Loucy (cell line): ENCODE results near the gene PDE8A.

ENCODE experiments used
- H2AFZ ChIP-seq: fragments of 200-600 bp; sonication (generic); 2 replicates; pipeline ENCODE4 v1.6.0; 2016; ENCODE audit warnings: antibody characterized with exemption, mild to moderate bottlenecking, low read length, moderate library complexity
- H3F3A ChIP-seq: fragments of 200-600 bp; 2 replicates; pipeline ENCODE4 v1.6.0; 2016; ENCODE audit warnings: antibody characterized with exemption, low read depth, mild to moderate bottlenecking
- H3K27me3 ChIP-seq: fragments of 200-600 bp; sonication (generic); 2 replicates; pipeline ENCODE4 v1.6.1; 2014; ENCODE audit warnings: low read length, mild to moderate bottlenecking; ENCODE audit not compliant: insufficient read depth, poor library complexity, severe bottlenecking
- H3K36me3 ChIP-seq: fragments of 200-600 bp; sonication (generic); 2 replicates; pipeline ENCODE4 v1.6.1; 2016; ENCODE audit warnings: low read length; ENCODE audit not compliant: insufficient read depth
- H3K4me1 ChIP-seq: fragments of 200-600 bp; sonication (generic); 2 replicates; pipeline ENCODE4 v1.5.1; 2014; ENCODE audit warnings: low read length, mild to moderate bottlenecking; ENCODE audit not compliant: insufficient read depth, poor library complexity, severe bottlenecking
- H3K4me2 ChIP-seq: fragments of 200-600 bp; sonication (generic); 2 replicates; pipeline ENCODE4 v1.6.0; 2014; ENCODE audit warnings: antibody characterized with exemption, low read length, low read depth, mild to moderate bottlenecking; ENCODE audit not compliant: poor library complexity, severe bottlenecking
- H3K4me3 ChIP-seq: fragments of 200-600 bp; sonication (generic); 2 replicates; pipeline ENCODE4 v1.5.1; 2014; ENCODE audit warnings: low read length, mild to moderate bottlenecking, mixed read lengths; ENCODE audit not compliant: poor library complexity, severe bottlenecking
- H3K79me2 ChIP-seq: fragments of 200-600 bp; sonication (generic); 2 replicates; pipeline ENCODE4 v1.6.1; 2014; ENCODE audit warnings: low read length; ENCODE audit not compliant: insufficient read depth
- H3K9ac ChIP-seq: fragments of 200-600 bp; sonication (generic); 2 replicates; pipeline ENCODE4 v1.6.0; 2014; ENCODE audit warnings: mild to moderate bottlenecking, low read depth, low read length, moderate library complexity; ENCODE audit not compliant: poor library complexity, severe bottlenecking
- H3K9me2 ChIP-seq: fragments of 200-600 bp; sonication (generic); replicated peaks from 2 replicates; pipeline ENCODE4 v1.6.1; 2016; ENCODE audit warnings: low read depth, low read length, mixed read lengths
- H3K9me3 ChIP-seq: fragments of 200-600 bp; sonication (generic); 2 replicates; pipeline ENCODE4 v1.6.1; 2014; ENCODE audit warnings: mild to moderate bottlenecking, antibody characterized with exemption, low read length, low read depth; ENCODE audit not compliant: insufficient read depth
- H4K20me1 ChIP-seq: fragments of 200-600 bp; sonication (generic); 2 replicates; pipeline ENCODE4 v1.6.0; 2014; ENCODE audit warnings: antibody characterized with exemption, low read length, mild to moderate bottlenecking; ENCODE audit not compliant: insufficient read depth, poor library complexity, severe bottlenecking
- CTCF ChIP-seq: fragments of 200-600 bp; sonication (generic); conservative IDR thresholded peaks from 2 replicates; pipeline ENCODE4 v1.5.1; 2014; ENCODE audit warnings: mild to moderate bottlenecking, antibody characterized with exemption, low read length
- EZH2phosphoT487 ChIP-seq: fragments of 200-600 bp; IDR thresholded peaks from 2 replicates; pipeline ENCODE4 v1.6.1; 2018; ENCODE audit warnings: antibody characterized with exemption, mild to moderate bottlenecking, moderate library complexity, borderline replicate concordance

The PDE8A gene

GRCh38 chr15:85116066-85116465 lies 134.4 kb downstream of the PDE8A start:
- Histone ChIP-seq H3K79me2 (no peaks in the 10 kb centered on the region), H3K9me2 (no peaks in the 10 kb centered on the region), H3K4me1 (no peaks in the 10 kb centered on the region), H3K4me3 (no peak overlapping the region), H3F3A (no peaks in the 10 kb centered on the region), H3K9me3 (no peaks in the 10 kb centered on the region), H3K4me2 (no peak overlapping the region), H4K20me1 (no peaks in the 10 kb centered on the region), H3K36me3 (no peaks in the 10 kb centered on the region), H3K27me3 (no peaks in the 10 kb centered on the region), H3K9ac (no peak overlapping the region), H2AFZ (no peak overlapping the region)
- TF ChIP-seq EZH2phosphoT487 (no peak), CTCF (no peak)

GRCh38 chr15:85116494-85116893 lies 134.8 kb downstream of the PDE8A start:
- TF ChIP-seq CTCF, result no peak
- TF ChIP-seq EZH2phosphoT487, result no peak
- Histone ChIP-seq H3F3A (no peaks in the 10 kb centered on the region), H2AFZ (no peak overlapping the region), H3K36me3 (no peaks in the 10 kb centered on the region), H3K4me1 (no peaks in the 10 kb centered on the region), H3K9me2 (no peaks in the 10 kb centered on the region), H4K20me1 (no peaks in the 10 kb centered on the region), H3K27me3 (no peaks in the 10 kb centered on the region), H3K9ac (no peak overlapping the region), H3K4me3 (no peak overlapping the region), H3K9me3 (no peaks in the 10 kb centered on the region), H3K79me2 (no peaks in the 10 kb centered on the region), H3K4me2 (no peak overlapping the region)

- no peak overlapping the region for H3K4me3 ChIP-seq
- TF ChIP-seq CTCF, result no peak
- no peaks in the 10 kb centered on the region for H4K20me1 ChIP-seq
- H3F3A ChIP-seq, result no peaks in the 10 kb centered on the region
- no peaks in the 10 kb centered on the region for H3K9me2 ChIP-seq
- H3K4me1 ChIP-seq, result no peaks in the 10 kb centered on the region
- H2AFZ ChIP-seq, result no peak overlapping the region
- H3K9ac ChIP-seq, result no peak overlapping the region
- no peaks in the 10 kb centered on the region for H3K36me3 ChIP-seq
- no peaks in the 10 kb centered on the region for H3K27me3 ChIP-seq
- H3K9me3 ChIP-seq, result no peaks in the 10 kb centered on the region
- no peaks in the 10 kb centered on the region for H3K79me2 ChIP-seq
- H3K4me2 ChIP-seq, result no peak overlapping the region
Measured at GRCh38 chr15:85116925-85117646, 135.4 kb downstream of the PDE8A start.
